ENCODE measurements around the gene PDSS2. TPM values are rescaled to one million over a fixed set of nuclear protein-coding genes. Genes with fewer than 3 reads are reported as not detected.

The PDSS2 gene
- polyA plus RNA-seq, 1 donor from 2014 or later: 4.6 TPM

- Histone ChIP-seq H3K27ac (ENCODE audit: low read length) (peak overlapping the region; percentile 88), H3K4me3 (ENCODE audit: low read length) (peak overlapping the region; percentile 49), H3K4me2 (ENCODE audit: low read length) (peak overlapping the region; percentile 76)
Measured at GRCh38 chr6:107154131-107154800, 305.1 kb downstream of the PDSS2 start.

DNA sequence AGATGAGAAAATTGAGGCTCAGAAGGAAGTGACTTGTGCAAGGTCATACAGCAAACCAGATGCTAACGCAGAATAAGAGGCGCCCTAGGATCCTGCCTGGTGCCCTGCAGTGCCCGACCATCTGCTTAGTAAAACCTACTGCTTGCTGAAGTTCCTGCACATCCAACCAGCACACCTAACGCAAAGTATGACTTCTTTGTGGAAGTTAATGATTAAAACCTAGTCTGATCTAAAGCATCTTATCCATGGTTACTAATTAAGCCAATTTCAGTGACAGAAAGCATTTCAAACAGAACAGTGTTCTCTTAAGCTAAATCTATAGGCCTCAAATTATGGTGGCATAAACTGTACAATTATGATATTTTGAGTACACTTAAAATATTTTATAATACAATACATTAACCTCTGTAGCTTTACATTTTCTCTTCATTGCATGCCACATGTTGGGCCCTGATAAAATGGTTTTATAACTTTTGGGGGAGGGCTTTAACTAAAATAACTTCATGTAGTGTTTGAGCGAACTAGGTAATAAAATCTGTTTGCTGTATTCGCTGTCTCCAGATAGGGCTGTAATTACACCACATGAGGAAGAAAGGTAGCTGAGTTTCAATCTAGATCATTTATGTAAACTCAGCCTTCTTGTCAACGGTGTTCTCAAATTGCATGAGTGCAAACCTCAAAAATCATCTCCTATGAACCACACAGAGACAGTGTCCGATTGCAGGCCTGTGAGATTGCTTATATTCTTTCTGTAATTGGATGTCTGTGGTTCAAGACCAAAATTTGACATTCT is 306.5 kb downstream of the PDSS2 start:
- Histone ChIP-seq H3K79me2 (replicated peaks; ENCODE audit: insufficient read depth, low read length) (no peaks in the 10 kb centered on the region), H3F3A (ENCODE audit: insufficient read depth, low read length, poor library complexity, severe bottlenecking) (no peaks in the 10 kb centered on the region)
- no peak for TF ChIP-seq TAF1 (IDR thresholded peaks at IDR 0.05; ENCODE audit: low read depth)
- no peak for TF ChIP-seq EP300 (conservative IDR thresholded peaks at IDR 0.05; ENCODE audit: poor library complexity, severe bottlenecking)
- no peak for TF ChIP-seq EZH2 (IDR thresholded peaks at IDR 0.05; ENCODE audit: borderline replicate concordance, insufficient read depth, low read length, poor library complexity, severe bottlenecking)
- TF ChIP-seq, protein P1, sequence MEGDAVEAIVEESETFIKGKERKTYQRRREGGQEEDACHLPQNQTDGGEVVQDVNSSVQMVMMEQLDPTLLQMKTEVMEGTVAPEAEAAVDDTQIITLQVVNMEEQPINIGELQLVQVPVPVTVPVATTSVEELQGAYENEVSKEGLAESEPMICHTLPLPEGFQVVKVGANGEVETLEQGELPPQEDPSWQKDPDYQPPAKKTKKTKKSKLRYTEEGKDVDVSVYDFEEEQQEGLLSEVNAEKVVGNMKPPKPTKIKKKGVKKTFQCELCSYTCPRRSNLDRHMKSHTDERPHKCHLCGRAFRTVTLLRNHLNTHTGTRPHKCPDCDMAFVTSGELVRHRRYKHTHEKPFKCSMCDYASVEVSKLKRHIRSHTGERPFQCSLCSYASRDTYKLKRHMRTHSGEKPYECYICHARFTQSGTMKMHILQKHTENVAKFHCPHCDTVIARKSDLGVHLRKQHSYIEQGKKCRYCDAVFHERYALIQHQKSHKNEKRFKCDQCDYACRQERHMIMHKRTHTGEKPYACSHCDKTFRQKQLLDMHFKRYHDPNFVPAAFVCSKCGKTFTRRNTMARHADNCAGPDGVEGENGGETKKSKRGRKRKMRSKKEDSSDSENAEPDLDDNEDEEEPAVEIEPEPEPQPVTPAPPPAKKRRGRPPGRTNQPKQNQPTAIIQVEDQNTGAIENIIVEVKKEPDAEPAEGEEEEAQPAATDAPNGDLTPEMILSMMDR (IDR thresholded peaks at IDR 0.05; ENCODE audit: poor library complexity, severe bottlenecking): no peak
- TF ChIP-seq MXI1 (conservative IDR thresholded peaks at IDR 0.05; ENCODE audit: poor library complexity, severe bottlenecking): no peak
- TF ChIP-seq POLR2AphosphoS5 (IDR thresholded peaks at IDR 0.05): no peak

More at GRCh38 chr6:107154131-107154800, 305.1 kb downstream of the PDSS2 start:
- no peaks in the 10 kb centered on the region for H3K9me2 ChIP-seq (ENCODE audit: insufficient read depth, low read length)
- no peaks in the 10 kb centered on the region for H3K27me3 ChIP-seq (ENCODE audit: insufficient read depth, low read depth, low read length)
- H3F3A ChIP-seq (ENCODE audit: insufficient read depth, low read length, poor library complexity, severe bottlenecking): no peaks in the 10 kb centered on the region
- no peaks in the 10 kb centered on the region for H3K79me2 ChIP-seq (replicated peaks; ENCODE audit: insufficient read depth, low read length)
- H4K20me1 ChIP-seq (ENCODE audit: insufficient read depth): no peaks in the 10 kb centered on the region
- peak overlapping the region; percentile 62 for H3K9ac ChIP-seq (ENCODE audit: low read length)
- H2AFZ ChIP-seq (ENCODE audit: low read depth, low read length): peak overlapping the region; percentile 23
- H3K9me3 ChIP-seq (ENCODE audit: low read length): no peaks in the 10 kb centered on the region
- no peak for TF ChIP-seq RAD21 (conservative IDR thresholded peaks at IDR 0.05)
- no peak for TF ChIP-seq MXI1 (conservative IDR thresholded peaks at IDR 0.05; ENCODE audit: poor library complexity, severe bottlenecking)
- TF ChIP-seq REST (IDR thresholded peaks at IDR 0.05; ENCODE audit: borderline replicate concordance): peak; percentile 42
- TF ChIP-seq SMC3 (conservative IDR thresholded peaks at IDR 0.05; ENCODE audit: poor library complexity): peak; percentile 33
- peak; percentile 60 for TF ChIP-seq EP300 (conservative IDR thresholded peaks at IDR 0.05; ENCODE audit: poor library complexity, severe bottlenecking)
- no peak for TF ChIP-seq TAF1 (IDR thresholded peaks at IDR 0.05; ENCODE audit: low read depth)
- TF ChIP-seq, protein P1 (IDR thresholded peaks at IDR 0.05; ENCODE audit: poor library complexity, severe bottlenecking): no peak
- no peaks in the 10 kb centered on the region for H3K36me3 ChIP-seq (ENCODE audit: insufficient read depth, low read length)

More for the DNA sequence above, 306.5 kb downstream of the PDSS2 start:
- peak overlapping the region; percentile 88 for H3K27ac ChIP-seq (ENCODE audit: low read length)
- no peaks in the 10 kb centered on the region for H3K27me3 ChIP-seq (ENCODE audit: insufficient read depth, low read depth, low read length)
- no peaks in the 10 kb centered on the region for H3K9me3 ChIP-seq (ENCODE audit: low read length)
- H3K4me3 ChIP-seq (ENCODE audit: low read length): no peak overlapping the region
- H2AFZ ChIP-seq (ENCODE audit: low read depth, low read length): no peak overlapping the region
- H4K20me1 ChIP-seq (ENCODE audit: insufficient read depth): no peaks in the 10 kb centered on the region
- no peaks in the 10 kb centered on the region for H3K36me3 ChIP-seq (ENCODE audit: insufficient read depth, low read length)
- H3K9me2 ChIP-seq (ENCODE audit: insufficient read depth, low read length): no peaks in the 10 kb centered on the region
- no peak overlapping the region for H3K4me2 ChIP-seq (ENCODE audit: low read length)
- no peak overlapping the region for H3K9ac ChIP-seq (ENCODE audit: low read length)
